ENCODE measurements around the gene BRSK2. TPM values are rescaled to one million over a fixed set of nuclear protein-coding genes. Genes with fewer than 3 reads are reported as not detected.

The BRSK2 gene
- total and polyA plus RNA-seq, 4 donors, result 0.35 to 0.56 (median 0.52) TPM

DNA sequence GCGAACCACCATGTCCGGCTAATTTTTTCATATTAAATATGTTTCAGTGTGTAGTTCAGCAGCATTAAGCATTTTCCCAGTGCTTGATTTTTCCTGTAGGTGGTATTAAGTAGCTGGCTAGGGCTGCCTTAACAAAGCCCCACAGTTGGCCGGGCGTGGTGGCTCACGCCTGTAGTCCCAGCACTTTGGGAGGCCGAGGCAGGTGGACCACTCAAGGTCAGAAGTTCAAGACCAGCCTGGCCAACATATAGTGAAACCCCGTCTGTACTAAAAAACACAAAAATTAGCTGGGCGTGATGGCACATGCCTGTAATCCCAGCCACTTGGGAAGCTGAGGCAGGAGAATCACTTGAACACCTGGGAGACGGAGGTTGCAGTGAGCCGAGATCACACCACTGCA lies 46.8 kb upstream of the BRSK2 start:
- DNase-seq, result no peak
- Histone ChIP-seq H3K36me3 (ENCODE audit: control insufficient read depth in 4 of 4, insufficient read depth in 4 of 4, low read length in 4 of 4) (no peaks in the 10 kb centered on the region), H3K9me3 (ENCODE audit: control insufficient read depth in 4 of 4, insufficient read depth in 3 of 4, low read length in 3 of 4) (no peaks in the 10 kb centered on the region), H3K27ac (ENCODE audit: low read depth in 1 of 2, low read length in 1 of 2) (no peak overlapping the region), H3K27me3 (ENCODE audit: control insufficient read depth in 3 of 3, insufficient read depth in 3 of 3, low read length in 2 of 3) (peaks cover 0 to 14% (median 3%) of the 10 kb centered on the region in 3 donors), H3K4me1 (ENCODE audit: control insufficient read depth in 5 of 5, insufficient read depth in 5 of 5, low read length in 5 of 5) (peaks cover 0 to 4% (median 2%) of the 10 kb centered on the region in 5 donors), H3K9ac (ENCODE audit: insufficient read depth in 1 of 2, low read length in 2 of 2) (no peak overlapping the region), H3K4me3 (no peak overlapping the region)
- 89 to 94% methylated on average over 10 of the region's 10 CpGs for WGBS, 2 donors
- TF ChIP-seq, protein P1, sequence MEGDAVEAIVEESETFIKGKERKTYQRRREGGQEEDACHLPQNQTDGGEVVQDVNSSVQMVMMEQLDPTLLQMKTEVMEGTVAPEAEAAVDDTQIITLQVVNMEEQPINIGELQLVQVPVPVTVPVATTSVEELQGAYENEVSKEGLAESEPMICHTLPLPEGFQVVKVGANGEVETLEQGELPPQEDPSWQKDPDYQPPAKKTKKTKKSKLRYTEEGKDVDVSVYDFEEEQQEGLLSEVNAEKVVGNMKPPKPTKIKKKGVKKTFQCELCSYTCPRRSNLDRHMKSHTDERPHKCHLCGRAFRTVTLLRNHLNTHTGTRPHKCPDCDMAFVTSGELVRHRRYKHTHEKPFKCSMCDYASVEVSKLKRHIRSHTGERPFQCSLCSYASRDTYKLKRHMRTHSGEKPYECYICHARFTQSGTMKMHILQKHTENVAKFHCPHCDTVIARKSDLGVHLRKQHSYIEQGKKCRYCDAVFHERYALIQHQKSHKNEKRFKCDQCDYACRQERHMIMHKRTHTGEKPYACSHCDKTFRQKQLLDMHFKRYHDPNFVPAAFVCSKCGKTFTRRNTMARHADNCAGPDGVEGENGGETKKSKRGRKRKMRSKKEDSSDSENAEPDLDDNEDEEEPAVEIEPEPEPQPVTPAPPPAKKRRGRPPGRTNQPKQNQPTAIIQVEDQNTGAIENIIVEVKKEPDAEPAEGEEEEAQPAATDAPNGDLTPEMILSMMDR (IDR thresholded peaks at IDR 0.05; ENCODE audit: control extremely low read depth, extremely low read depth), result no peak
- ATAC-seq (ENCODE audit: insufficient read depth, low FRiP score), result no peak

DNA sequence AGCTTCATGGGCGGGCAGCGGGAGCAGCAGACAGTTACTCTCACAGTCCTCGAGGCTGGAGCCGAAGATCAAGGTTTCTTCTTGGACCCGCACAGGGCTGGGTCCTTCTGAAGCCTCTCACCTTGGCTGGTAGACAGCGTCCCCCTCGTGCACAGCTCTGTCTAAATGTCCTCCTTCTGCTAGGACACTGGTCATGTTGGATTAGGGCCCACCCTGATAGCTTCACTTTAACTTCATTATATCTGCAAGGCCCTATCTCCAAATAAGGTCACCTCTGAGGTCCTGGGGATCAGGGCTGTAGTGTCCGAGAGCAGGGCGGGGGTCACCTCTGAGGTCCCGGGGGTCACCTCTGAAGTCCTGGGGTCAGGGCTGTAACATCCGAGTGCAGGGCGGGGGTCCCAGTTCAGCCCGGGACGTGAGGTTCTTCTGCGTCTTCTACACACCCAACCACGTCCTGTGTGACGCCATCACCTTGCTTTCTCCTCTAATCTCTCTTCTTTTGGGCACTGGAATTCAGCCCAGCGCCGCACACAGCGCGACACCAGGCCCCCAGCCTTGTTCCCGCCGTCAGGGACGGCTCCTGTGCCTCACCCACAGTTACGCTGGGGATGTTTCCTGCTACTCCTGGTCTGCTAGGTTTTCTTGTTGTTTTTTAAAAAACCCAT lies 46.2 kb upstream of the BRSK2 start:
- ATAC-seq (ENCODE audit: insufficient read depth, low FRiP score), result no peak
- TF ChIP-seq, protein P1 (IDR thresholded peaks at IDR 0.05; ENCODE audit: control extremely low read depth, extremely low read depth), result no peak
- Histone ChIP-seq H3K27me3 (ENCODE audit: control insufficient read depth in 3 of 3, insufficient read depth in 3 of 3, low read length in 2 of 3) (peaks cover 0 to 14% (median 3%) of the 10 kb centered on the region in 3 donors), H3K27ac (ENCODE audit: low read depth in 1 of 2, low read length in 1 of 2) (no peak overlapping the region), H3K9me3 (ENCODE audit: control insufficient read depth in 4 of 4, insufficient read depth in 3 of 4, low read length in 3 of 4) (no peaks in the 10 kb centered on the region), H3K4me1 (ENCODE audit: control insufficient read depth in 5 of 5, insufficient read depth in 5 of 5, low read length in 5 of 5) (peaks cover 0 to 5% (median 2%) of the 10 kb centered on the region in 5 donors), H3K36me3 (ENCODE audit: control insufficient read depth in 4 of 4, insufficient read depth in 4 of 4, low read length in 4 of 4) (no peaks in the 10 kb centered on the region), H3K9ac (ENCODE audit: insufficient read depth in 1 of 2, low read length in 2 of 2) (no peak overlapping the region), H3K4me3 (no peak overlapping the region)
- 67 to 73% methylated on average over 25 of the region's 25 CpGs for WGBS, 2 donors
- DNase-seq, result no peak

DNA sequence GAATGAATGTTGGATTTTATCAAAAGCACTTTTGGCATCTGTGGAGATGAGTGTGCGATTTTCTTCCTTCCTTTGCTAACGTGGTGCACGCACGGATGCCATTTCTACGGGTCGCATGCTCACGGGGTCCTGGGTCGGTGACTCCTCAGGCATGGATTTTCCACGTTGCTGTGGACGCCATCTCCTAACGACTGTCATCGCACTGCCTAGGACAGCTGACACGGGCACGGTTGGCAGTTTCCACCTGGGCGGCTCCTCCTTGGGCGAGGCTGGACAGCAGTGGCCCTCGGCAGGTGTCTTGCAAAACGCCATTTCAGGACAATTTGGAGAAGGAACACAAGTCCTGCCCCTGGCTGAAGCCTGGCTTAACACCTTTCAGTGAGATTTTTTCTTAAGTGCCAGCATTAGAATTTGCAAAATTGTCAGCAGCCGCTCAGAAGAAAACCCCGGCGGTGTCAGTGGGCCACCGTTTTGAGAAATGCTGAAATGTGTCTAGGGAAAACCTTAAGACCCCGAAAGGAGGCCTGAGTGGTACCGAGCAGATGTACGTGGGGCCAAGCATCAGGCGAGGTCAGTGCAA lies 45.6 kb upstream of the BRSK2 start:
- no peak for DNase-seq

More for the DNA sequence above, 45.6 kb upstream of the BRSK2 start:
- H3K9me3 ChIP-seq (ENCODE audit: control insufficient read depth in 4 of 4, insufficient read depth in 3 of 4, low read length in 3 of 4), result no peaks in the 10 kb centered on the region
- TF ChIP-seq, protein P1 (IDR thresholded peaks at IDR 0.05; ENCODE audit: control extremely low read depth, extremely low read depth), result no peak
- no peak overlapping the region for H3K4me3 ChIP-seq
- H3K9ac ChIP-seq (ENCODE audit: insufficient read depth in 1 of 2, low read length in 2 of 2), result no peak overlapping the region
- no peaks in the 10 kb centered on the region for H3K36me3 ChIP-seq (ENCODE audit: control insufficient read depth in 4 of 4, insufficient read depth in 4 of 4, low read length in 4 of 4)
- ATAC-seq (ENCODE audit: insufficient read depth, low FRiP score), result no peak
- no peak overlapping the region for H3K27ac ChIP-seq (ENCODE audit: low read depth in 1 of 2, low read length in 1 of 2)
- H3K27me3 ChIP-seq (ENCODE audit: control insufficient read depth in 3 of 3, insufficient read depth in 3 of 3, low read length in 2 of 3), result peaks cover 0 to 14% (median 3%) of the 10 kb centered on the region in 3 donors
- 81% methylated on average over 26 of the region's 26 CpGs for WGBS, 2 donors
- peaks cover 0 to 5% (median 2%) of the 10 kb centered on the region in 5 donors for H3K4me1 ChIP-seq (ENCODE audit: control insufficient read depth in 5 of 5, insufficient read depth in 5 of 5, low read length in 5 of 5)

Data from lung (tissue), 12 donors.